Hematopoietic multipotent progenitor cell treated with erythropoietin and hydrocortisone succinate and interleukin-3 and kit ligand, for 8 days (in vitro differentiated cells): Measurements from ENCODE around the gene TOP1.
"Not testable (repeated sequence)": the region's sequence is repeated elsewhere in the genome, so short reads cannot be mapped to it uniquely, and the experiment has no call there.

Experiments used
- DNase-seq: peaks from one replicate; pipeline ENCODE4 v3.0.0-alpha.2; 2015

Gene TOP1

GRCh38 chr20:41028359-41029149 lies at the start of gene TOP1:
TOP1 (plus strand) TSS chr20:41028822; CDS start chr20:41029068, 246 bp downstream.
- DNase-seq, result peak; percentile 99

DNA sequence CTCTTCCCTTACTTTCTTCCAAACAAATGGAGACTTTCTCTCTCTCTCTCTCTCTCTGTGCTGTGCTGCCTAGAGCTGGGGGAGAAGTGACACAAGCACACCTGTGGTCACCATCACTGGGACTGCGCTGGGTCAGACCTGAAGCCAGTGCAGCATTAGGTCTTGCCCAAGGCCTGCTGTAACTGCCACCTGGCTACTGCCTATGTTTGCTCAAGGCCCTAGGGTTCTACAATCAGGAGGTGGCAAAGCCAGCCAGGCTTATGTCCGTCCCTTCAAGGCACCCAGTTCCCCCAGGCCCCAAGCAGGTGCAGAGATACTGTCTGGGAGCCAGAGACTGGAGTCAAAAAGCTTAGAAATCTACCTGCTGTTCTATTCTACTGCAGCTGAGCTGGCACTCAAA lies 49.4 kb upstream of the TOP1 start:
- DNase-seq, result no peak

- DNase-seq, result no peak
Measured at GRCh38 chr20:40980106-40980827, 48.4 kb upstream of the TOP1 start.

GRCh38 chr20:40980828-40981310 lies 47.8 kb upstream of the TOP1 start:
- DNase-seq, result no peak

GRCh38 chr20:40982415-40983145 lies 46.0 kb upstream of the TOP1 start:
- no peak for DNase-seq

- no peak for DNase-seq
Measured at GRCh38 chr20:40983898-40984297, 44.7 kb upstream of the TOP1 start.

DNA sequence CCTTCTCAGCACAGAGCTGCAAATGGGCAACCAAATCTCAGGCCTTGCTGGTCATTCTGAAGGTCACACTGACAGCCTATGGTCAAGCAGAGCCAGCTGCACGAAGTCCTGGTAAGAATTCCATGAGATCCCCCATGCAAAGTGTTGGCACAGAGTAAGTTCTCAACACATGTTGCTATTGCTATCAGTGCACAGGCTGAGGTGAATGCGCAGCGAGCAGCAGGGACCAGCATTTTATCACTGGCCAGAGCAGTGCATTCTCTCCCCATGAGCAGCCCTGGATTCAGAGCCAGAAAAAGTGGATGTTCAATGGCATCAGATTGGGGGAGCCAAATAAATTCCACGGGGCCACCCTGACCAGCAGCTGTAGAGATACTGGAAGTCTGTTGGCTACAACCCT lies 44.1 kb upstream of the TOP1 start:
- no peak for DNase-seq

DNA sequence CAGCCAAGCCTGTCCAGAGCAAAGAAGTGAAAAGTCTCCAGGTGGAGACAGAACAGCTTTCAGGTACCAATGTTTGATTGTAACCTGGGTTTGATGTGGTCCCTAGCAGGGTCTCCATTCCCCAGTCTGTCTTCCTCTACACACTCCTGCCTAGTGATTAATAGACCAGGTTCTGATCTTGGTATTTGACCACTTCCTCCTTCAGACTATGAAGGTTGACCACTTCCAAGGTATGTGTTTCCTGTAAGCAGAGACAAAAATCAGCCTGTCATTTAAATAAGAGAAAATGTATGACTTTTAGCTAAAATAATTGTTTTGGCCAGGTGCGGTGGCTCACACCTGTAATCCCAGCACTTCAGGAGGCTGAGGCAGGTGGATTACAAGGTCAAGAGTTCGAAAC lies 41.8 kb upstream of the TOP1 start:
- no peak for DNase-seq

DNA sequence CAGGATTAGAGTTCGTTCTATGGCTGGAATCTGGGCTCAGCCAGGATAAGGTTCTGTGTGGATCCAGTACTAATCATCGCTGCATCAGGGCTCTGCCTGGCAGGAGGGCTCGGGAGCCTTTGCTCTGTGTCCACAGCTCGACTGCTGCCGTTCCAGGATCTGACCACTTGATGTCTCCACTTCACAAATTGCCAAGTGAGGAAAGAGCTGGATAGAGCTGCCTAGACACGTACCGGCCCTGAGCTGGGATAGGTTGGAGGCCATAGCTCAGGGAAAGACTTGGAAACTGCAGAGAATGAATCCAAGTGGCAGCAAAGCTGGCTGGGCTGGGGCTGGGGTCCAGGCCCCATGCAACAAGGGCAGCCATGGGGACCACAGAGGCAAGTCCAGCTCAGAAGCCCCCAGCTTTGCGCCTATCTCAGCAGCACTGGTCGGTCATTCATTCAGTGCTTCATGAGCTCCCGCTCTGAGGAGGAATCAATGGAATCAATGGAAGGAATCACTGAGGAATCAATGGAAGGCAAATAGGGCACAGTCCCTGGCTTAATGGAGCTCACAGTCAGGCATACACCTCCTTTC lies 38.0 kb upstream of the TOP1 start:
- peak; percentile 87 for DNase-seq

- peak; percentile 66 for DNase-seq
Measured at GRCh38 chr20:40991181-40991889, 37.3 kb upstream of the TOP1 start.

DNA sequence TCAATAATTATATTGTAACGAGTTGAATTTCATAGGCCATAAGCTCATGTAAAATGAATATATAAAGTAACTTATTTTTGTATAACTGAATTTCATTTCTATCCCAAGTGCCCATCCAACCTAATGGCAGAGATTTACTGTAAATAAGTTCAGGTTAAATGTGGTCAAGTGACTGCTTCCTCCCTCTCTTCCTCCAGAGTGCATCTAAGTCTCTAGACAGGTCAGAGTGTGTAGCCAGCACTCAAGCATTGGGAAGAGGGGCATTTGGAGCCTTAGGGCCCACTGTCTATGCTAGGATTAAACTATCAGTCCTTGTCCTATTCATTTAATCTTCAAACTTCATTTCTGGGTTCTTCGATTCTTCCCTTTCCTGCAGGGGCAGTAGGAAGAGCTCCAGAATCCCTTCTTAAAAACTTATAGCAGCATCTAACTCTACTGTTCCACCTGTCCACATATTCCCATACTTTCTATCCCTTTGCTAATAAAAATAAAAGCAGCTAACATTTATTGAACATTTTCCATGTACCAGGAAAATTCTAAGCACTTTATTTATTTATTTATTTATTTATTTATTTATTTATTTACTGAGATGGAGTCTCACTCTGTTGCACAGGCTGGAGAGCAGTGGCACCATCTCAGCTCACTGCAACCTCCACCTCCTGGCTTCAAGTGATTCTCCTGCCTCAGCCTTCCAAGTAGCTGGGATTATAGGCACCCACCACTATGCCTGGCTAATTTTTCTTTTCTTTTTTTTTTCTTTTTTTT lies 36.1 kb upstream of the TOP1 start:
- no peak for DNase-seq

- DNase-seq, result no peak
Measured at GRCh38 chr20:40993794-40994540, 34.7 kb upstream of the TOP1 start.

- no peak for DNase-seq
Measured at GRCh38 chr20:40996326-40996725, 32.3 kb upstream of the TOP1 start.

GRCh38 chr20:40997116-40997515 lies 31.5 kb upstream of the TOP1 start:
- DNase-seq, result no peak

DNA sequence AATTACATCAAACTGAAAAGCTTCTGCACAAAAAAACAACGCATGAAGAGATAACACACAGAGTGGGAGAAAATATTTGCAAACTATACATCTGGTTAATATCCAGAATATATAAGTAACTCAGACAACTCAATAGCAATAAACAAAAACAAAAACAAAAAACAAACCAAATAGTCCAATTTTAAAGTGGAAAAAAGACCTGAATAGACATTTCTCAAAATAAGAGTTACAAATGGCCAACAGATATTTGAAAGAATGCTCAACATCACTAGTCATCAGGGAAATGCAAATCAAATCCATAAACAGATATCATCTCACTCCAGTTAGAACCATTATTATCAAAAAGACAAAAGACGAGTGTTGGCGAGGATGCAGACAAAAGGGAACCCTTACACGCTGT lies 28.8 kb upstream of the TOP1 start:
- no peak for DNase-seq

DNA sequence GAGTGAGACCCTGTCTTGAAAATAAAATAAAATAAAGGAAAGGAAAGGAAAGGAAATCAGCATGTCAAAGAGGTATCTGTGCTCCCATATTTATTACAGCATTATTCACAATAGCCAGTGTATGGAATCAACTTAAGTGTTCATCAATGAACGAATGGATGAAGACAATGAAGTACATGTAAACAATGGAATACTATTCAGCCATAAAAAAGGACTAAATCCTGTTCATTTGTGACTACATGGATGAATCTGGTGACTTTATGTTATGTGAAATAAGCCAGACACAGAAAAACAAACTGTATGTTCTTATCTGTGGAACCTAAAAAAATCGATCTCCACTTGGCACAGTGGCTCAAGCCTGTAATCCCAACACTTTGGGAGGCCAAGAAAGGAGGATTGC lies 28.0 kb upstream of the TOP1 start:
- no peak for DNase-seq

DNA sequence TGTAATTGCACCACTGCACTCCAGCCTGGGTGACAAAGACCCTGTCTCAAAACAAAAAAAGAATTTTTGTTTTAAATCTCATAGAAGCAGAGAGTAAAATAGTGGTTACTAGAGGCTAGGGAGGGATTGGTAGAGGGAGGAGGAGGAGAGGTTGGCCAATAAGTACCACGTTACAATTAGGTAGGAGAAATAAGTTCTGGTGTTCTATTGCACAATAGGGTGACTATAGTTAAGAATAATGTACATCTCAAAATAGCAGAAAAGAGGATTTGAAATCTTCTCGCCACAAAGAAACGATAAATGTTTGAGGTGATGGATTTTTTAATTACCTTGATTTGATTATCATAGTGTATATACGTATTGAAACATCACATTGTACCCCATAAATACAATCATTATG lies 27.1 kb upstream of the TOP1 start:
- DNase-seq, result no peak

GRCh38 chr20:41002842-41003142 lies 25.8 kb upstream of the TOP1 start:
- no peak for DNase-seq

GRCh38 chr20:41003143-41003935 lies 25.3 kb upstream of the TOP1 start:
- peak; percentile 58 for DNase-seq

DNA sequence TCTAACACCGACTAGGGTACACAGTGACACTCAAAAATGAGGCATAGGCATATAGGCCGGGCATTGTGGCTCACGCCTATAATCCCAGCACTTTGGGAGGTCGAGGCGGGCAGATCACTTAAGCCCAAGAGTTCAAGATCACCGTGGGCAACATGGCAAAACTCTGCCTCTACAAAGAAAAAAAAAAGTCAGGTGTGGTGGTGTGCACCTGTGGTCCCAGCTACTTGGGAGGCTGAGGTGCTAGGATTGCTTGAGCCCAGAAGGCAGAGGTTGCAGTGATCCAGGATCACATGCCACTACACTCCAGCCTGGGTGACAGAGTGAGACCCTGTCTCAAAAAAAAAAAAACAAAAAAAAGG lies 24.7 kb upstream of the TOP1 start:
- DNase-seq, result not testable (repeated sequence)
